ENCODE data around the gene TMEM9.
A peak's percentile ranks its signal among the peaks of the same experiment; 100 is the strongest.
"Not testable (repeated sequence)": the region's sequence is repeated elsewhere in the genome, so short reads cannot be mapped to it uniquely, and the experiment has no call there.

Gene TMEM9

GRCh38 chr1:201176940-201177339 is 22.7 kb upstream of the TMEM9 start:
- intact Hi-C loops (cut with DNase I) = no loop called here
- no peak for DNase-seq

DNA sequence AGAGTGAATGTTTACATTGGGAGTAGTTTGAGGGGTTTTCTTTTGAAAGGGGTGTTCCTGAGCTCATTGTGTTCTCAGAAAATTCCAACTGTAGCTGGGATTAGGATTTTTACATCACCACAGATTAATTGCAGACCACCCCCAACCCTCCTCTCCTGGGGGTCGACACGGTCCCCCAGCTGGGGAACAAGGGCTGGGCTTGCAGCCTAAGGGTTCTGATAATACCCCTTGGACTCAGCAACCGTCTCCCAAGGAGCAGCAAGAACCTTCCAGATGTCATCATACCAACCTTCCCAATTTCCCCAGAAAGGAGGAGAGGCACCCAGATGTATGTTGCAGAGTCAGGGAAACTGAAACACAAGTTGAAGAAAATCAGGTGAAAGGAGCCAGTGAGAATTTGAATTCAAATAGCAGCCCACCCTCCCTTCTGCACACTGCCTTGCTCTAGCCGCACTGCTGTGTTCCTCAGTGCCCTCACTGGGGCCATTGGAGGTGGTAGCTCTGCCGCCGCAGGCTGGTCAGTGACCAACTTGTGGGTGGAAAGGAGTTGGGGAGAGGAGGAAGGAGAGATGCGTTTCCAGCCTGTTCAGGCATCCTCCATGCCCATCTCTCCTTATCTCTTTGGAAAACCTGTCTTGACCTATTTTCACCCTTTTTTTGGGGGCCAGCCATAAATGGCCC is 21.7 kb upstream of the TMEM9 start:
- intact Hi-C loops (cut with DNase I) = no loop called here
- no peak for DNase-seq

DNA sequence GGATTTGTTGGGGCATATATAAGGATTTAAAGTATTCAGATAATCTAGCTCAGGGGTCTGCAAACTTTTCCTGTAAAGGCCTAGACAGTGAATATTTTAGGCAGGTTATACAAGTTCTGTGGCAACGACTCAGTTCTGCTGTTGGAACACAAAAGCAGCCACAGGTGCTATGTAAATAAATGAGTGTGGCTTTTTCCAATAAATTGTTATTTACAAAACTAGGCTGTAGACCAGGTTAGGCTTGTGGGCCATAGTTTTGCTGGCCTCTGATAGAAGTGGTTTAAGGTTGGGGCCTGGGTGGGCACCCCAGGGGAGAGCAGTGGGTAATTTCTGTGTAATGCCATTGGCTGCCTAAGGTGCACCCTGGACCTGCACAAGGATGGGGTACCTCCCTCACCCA is 19.5 kb upstream of the TMEM9 start:
- DNase-seq = no peak
- intact Hi-C loops (cut with DNase I) = no loop called here

- DNase-seq = no peak
- intact Hi-C loops (cut with DNase I) = no loop called here
These were observed 18.8 kb upstream of the TMEM9 start for GRCh38 chr1:201172999-201173610.

DNA sequence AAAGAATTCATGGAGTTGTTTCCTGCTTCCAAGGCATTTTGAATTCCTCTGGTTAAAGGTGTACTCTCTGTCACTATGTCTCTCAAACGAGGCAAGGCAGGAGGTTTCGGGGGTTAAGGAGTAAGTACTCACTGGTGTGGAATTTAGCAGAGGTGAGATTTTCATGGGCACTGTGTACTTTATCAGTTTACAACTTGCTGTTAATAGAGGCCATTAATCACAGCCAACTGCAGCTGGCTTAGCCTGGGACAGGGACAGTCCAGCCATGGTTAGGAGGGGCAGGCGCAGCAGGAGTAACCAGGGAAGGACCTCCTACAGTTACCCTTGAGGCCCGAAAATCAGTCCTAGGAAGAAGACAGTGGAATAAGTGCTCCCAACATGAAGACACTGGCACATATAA is 18.1 kb upstream of the TMEM9 start:
- DNase-seq = no peak
- intact Hi-C loops (cut with DNase I) = no loop called here

DNA sequence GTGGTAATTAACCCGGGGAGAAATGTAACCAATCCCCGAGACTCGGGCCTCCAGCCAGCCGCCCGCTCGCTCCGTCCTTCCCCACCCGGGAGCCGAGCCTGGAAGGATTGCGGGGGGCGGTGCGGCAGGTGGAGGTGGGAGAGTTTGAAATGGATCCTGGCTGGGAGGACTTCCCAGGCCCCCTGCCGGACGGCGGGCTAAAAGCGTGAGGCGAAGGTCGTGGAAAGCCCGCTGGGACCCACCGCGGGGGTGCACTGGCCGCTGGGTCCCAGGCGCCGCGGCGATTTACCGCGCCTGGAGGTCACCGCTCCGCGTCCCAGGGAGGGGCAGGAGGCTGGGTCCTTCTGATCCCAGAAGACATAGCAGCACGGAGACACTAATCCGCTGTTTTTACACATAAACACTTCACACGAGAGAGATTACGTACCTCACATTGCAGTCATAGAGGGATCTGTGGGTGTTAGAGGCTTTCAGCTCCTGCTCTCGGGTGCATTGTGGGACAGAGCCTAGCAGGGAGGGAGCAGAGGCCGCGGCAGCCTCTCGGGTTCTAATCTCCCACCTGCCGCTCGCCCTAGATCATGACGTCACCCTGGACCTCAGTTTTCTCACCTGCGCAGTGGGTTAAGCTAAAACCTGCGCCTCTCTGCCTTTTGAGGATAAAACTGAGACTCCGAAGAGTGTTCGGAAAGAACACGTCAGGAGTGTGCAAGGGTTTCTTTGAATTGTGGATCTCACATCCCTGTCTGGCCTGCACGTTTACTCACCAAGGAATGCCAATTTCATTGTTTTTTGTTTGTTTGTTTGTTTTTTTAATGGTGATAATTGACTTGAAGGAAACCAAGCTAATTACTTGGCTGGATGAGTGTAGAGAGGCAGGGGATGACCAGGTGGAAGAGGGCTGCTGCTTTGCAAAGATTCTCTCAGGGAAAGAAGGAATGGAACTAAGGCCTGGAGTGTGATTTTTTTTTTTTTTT is 17.1 kb upstream of the TMEM9 start:
- intact Hi-C loops (cut with DNase I) = loop anchor here (2.0 kb wide), 1 partner anchor 17 kb away; the partner anchor contains the start of gene TMEM9

GRCh38 chr1:201170533-201171062 is 16.3 kb upstream of the TMEM9 start:
- intact Hi-C loops (cut with DNase I) = loop anchor here (2.0 kb wide), 1 partner anchor 16 kb away; the partner anchor contains the start of gene TMEM9
- DNase-seq = peak; percentile 81 to 97 (median 93)

More for the DNA sequence above, 17.1 kb upstream of the TMEM9 start:
- peak; percentile 21 to 80 (median 52) for DNase-seq

DNA sequence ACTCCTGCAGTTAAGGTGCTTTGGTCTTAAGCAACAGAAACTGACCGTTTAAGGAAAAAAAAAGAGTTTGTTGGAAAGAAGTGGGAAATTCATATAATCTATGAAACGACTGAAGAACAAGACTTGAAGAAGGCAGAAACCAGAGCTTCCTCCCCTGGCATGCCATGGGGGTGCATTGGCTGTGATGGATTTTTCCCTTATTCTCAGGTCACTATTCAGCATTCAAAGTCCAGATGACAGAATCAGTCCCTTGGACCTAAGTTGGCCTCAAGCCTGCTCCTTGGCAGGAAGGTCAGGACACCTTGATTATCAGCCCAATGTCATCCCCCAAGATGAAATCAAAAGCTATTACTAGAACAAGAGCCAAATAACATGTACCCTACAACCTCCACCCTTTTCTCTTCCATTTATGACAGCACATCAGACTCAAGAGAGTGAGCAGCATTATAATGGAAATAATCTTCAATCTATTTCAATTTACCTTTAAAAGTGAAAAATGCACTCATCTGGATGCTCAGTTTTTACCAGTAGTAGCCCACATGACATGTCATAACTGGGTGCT is 15.8 kb upstream of the TMEM9 start:
- intact Hi-C loops (cut with DNase I) = loop anchor here (2.0 kb wide), 1 partner anchor 15 kb away; the partner anchor contains the start of gene TMEM9
- DNase-seq = no peak

- intact Hi-C loops (cut with DNase I) = no loop called here
These were observed 14.9 kb upstream of the TMEM9 start for GRCh38 chr1:201169203-201169602.

GRCh38 chr1:201167041-201167991 is 13.0 kb upstream of the TMEM9 start:
- DNase-seq = no peak
- intact Hi-C loops (cut with DNase I) = no loop called here

More at GRCh38 chr1:201169203-201169602, 14.9 kb upstream of the TMEM9 start:
- DNase-seq = no peak

DNA sequence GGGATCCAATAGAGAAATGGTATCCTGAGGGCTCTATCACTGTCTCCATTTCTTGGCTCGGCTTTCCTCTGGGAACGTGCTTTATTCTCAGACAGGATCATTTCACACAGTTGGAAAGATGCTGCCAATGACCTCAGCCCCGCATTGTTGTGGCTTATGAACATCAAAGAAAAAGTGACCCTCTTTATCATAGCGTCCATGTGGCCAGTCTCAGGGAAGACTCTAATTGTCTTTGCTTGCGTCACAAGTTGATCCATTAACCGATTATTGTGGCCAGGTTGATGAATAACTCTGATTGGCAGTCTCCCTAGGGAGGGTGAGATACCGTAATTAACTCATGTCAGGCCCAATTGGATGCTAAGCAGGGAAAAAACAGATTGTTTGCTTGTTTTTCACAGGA is 10.4 kb upstream of the TMEM9 start:
- intact Hi-C loops (cut with DNase I) = no loop called here
- DNase-seq = no peak

DNA sequence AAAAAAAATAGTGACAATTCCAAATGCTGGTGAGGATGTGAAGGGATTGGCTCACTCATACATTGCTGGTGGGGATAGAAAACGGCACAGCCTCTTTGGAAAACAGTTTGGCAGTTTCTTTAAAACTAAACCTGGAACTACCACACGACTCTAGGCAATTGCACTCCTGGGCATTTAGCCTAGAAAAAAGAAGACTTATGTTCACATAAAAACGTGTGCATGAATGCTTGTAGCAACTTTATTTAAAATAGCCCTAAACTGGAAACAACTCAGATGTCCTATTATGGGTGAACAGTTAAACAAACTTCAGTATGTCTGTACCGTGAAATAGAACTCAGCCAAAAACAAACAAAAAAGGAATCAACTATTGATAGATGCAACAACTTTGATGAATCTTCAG is 9.4 kb upstream of the TMEM9 start:
- no peak for DNase-seq
- intact Hi-C loops (cut with DNase I) = no loop called here

GRCh38 chr1:201163036-201163435 is 8.8 kb upstream of the TMEM9 start:
- intact Hi-C loops (cut with DNase I) = not testable (repeated sequence)

GRCh38 chr1:201157949-201158348 is 3.7 kb upstream of the TMEM9 start:
- DNase-seq = no peak
- intact Hi-C loops (cut with DNase I) = no loop called here

More at GRCh38 chr1:201163036-201163435, 8.8 kb upstream of the TMEM9 start:
- DNase-seq = not testable (repeated sequence)

DNA sequence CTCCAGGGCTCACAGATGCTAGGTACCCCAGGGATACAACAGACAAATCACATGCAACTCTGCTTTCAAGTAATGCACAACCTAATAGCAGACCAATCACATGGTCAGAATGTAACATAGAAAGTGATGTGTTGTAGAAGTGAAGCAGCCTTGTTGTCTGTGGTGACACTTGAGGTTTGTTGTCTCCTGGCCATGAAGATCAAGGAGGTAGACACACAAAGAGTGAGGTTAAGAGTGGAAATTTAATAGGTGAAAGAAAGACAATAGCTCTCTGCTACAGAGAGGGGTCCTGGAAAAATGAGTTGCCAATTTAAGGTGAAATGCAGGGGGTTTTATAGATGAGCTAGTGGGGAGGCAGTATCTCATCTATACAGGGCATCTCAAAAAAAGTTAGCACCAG is 2.5 kb upstream of the TMEM9 start:
- intact Hi-C loops (cut with DNase I) = no loop called here
- DNase-seq = no peak

DNA sequence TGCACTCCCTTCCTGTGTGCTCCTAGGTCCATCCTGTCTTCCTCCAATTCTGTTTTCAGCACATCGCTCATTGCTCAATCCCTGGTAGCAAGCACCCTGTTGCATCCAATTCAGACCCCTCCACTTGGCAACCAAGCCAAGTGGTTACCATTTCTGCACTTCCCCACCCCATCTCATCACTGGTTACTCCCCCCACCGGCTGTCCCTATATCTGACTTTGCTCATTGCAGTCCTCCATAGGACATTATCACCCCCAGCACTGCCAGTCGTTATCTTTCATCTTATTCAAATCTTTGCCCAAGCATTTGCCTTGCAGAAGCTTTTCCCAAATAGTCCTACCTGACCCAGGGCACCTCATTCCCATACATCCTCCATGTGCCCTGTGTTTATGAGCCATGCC is 2.1 kb upstream of the TMEM9 start:
- DNase-seq = no peak
- intact Hi-C loops (cut with DNase I) = no loop called here

GRCh38 chr1:201155354-201155753 is 1.1 kb upstream of the TMEM9 start:
- no peak for DNase-seq
- intact Hi-C loops (cut with DNase I) = loop anchor here (2.0 kb wide), 1 partner anchor 15 kb away; no protein-coding TSS in a partner anchor
